ENCODE data around the gene LYVE1. TPM values are rescaled to one million over a fixed set of nuclear protein-coding genes. Genes with fewer than 3 reads are reported as not detected.
A peak's percentile ranks its signal among the peaks of the same experiment; 100 is the strongest.

The LYVE1 gene
- not detected in 2 replicates for total RNA-seq (2014; rRNA removed; shearing (Covaris generic))

DNA sequence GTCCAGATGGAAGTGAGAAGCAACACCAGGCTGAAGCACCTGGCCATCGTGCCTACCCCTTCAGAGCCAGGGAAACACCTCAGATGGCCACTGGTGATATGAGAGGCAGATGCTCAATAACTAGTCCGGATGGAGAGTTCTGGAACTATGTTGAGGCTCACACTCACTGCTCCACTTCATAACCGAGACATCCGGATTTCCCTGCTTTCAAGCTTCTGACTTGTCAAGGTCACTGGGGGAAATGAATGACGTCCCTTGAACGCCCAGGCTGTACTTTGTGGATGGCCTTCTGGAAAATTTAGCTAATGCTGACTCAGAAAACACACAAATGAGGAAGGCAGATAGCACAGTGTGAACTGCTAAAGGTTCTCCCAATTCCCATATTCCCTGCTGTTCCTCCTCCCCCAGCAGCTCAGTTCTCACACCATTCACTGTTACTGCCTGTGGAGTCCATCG lies at the start of gene LYVE1:
Gene LYVE1 (minus strand): TSS at position 180 of the 456 bp plus-strand sequence. CDS start 133 bp downstream, at position 47.
- Histone ChIP-seq H3K27ac (no peak within 1 kb of the TSS), H3K27me3 (replicated peaks) (no peaks in the 10 kb centered on the region), H3K9me3 (replicated peaks) (no peaks in the 10 kb centered on the region), H3K4me3 (no peak within 1 kb of the TSS), H3K4me1 (replicated peaks) (no peaks in the 10 kb centered on the region), H3K36me3 (no peaks in the 10 kb centered on the region)
- DNase-seq (ENCODE audit: low read depth in 1 of 2, low spot score in 2 of 2), result no peak

DNA sequence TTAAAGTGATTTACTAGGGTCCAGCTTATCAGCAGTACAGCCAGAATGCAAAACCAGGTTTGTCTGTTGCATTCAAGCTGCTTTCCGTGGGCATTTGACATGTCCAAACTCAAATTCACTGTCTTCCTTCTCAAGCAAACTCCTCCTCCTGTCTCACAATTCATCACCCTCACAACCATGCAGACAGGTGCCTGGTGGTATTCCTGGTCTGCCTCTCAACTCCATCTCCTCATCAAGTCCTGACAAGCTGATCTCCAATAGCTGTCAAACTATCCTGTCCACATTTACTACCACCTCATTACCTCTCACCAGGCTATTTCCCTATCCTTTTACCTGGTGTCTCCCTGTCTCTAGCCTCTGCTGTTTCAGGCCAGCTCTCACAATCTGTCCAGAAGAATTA lies 49.1 kb upstream of the LYVE1 start:
- H3K27ac ChIP-seq, result no peak overlapping the region
- H3K4me3 ChIP-seq, result no peak overlapping the region
- H3K4me1 ChIP-seq (replicated peaks), result no peaks in the 10 kb centered on the region
- no peaks in the 10 kb centered on the region for H3K9me3 ChIP-seq (replicated peaks)
- DNase-seq (ENCODE audit: low read depth in 1 of 2, low spot score in 2 of 2), result no peak
- no peaks in the 10 kb centered on the region for H3K36me3 ChIP-seq
- H3K27me3 ChIP-seq (replicated peaks), result peaks cover 3% of the 10 kb centered on the region; the same call in 1 of the 2 replicates

DNA sequence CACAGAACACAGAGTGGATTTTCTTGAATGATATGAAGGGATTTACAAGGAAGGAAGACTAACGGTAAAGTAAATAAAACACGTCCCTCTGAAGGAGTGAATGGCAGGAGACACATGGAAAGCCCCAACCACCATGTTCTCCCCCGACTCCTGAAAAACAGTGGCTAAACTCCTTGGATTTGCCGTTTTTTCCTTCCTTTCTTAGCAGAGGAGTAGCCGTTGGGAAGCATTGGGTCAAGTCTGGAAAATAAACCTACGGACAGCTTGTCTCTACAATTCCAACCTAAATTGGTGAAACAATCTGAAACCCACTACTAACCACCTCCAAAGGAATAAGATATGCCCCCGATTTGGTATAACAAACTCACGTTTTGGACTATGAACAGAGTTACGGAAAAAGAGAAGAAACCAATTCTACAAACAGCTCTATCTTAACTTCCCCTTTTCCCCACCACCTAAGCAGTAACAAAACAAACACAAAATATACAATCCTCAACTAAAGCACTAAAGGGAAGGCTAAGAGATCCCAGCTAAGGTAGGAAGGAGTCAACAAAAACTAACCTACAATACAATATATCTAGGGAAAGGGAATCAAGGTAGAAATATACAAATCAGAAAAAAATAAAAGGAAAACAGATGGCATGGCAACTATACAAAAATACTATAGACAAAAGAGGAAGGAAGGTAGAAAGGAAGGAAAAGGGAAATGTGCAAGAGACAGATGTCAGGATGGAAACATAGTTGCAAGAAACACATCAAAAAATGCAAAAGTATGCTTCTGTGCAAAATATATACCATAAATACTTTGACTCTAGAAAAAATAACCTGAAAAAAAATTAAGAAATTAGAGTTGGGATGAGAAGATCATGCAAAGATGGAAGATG lies 43.8 kb upstream of the LYVE1 start:
- Histone ChIP-seq H3K27ac (no peak overlapping the region), H3K36me3 (no peaks in the 10 kb centered on the region), H3K27me3 (replicated peaks) (peaks cover 10% of the 10 kb centered on the region; the same call in 1 of the 2 replicates), H3K9me3 (replicated peaks) (peaks cover 7% of the 10 kb centered on the region), H3K4me1 (replicated peaks) (no peaks in the 10 kb centered on the region), H3K4me3 (no peak overlapping the region)
- DNase-seq (ENCODE audit: low read depth in 1 of 2, low spot score in 2 of 2), result no peak

DNA sequence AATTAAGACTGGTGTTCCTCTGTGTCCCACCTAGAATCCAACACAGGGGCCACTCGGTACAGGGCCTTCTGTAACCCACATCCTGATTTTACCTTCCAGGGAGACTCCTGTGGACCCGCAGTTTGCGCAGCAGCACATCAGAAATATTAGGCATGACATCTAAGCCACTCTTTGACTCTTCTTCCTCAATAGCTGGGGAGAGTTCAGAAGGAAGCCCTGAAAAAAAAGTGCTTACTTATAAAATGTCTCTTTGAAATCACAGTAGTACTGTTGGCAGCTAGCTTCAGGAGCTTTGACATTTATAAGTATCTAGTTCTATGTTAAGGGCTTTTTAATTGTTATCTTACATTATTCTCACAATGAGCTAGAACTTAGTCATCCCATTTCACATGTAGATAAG lies 41.2 kb upstream of the LYVE1 start:
- no peak for DNase-seq (ENCODE audit: low read depth in 1 of 2, low spot score in 2 of 2)
- Histone ChIP-seq H3K27ac (no peak overlapping the region), H3K4me3 (no peak overlapping the region), H3K4me1 (replicated peaks) (peaks cover 13% of the 10 kb centered on the region), H3K27me3 (replicated peaks) (peaks cover 10% of the 10 kb centered on the region; the same call in 1 of the 2 replicates), H3K36me3 (no peaks in the 10 kb centered on the region), H3K9me3 (replicated peaks) (peaks cover 7% of the 10 kb centered on the region)

GRCh38 chr11:10608584-10608983 lies 40.1 kb upstream of the LYVE1 start:
- Histone ChIP-seq H3K36me3 (no peaks in the 10 kb centered on the region), H3K27me3 (replicated peaks) (peaks cover 10% of the 10 kb centered on the region; the same call in 1 of the 2 replicates), H3K4me1 (replicated peaks) (peaks cover 13% of the 10 kb centered on the region), H3K9me3 (replicated peaks) (peaks cover 7% of the 10 kb centered on the region), H3K4me3 (no peak overlapping the region), H3K27ac (no peak overlapping the region)
- no peak for DNase-seq (ENCODE audit: low read depth in 1 of 2, low spot score in 2 of 2)

DNA sequence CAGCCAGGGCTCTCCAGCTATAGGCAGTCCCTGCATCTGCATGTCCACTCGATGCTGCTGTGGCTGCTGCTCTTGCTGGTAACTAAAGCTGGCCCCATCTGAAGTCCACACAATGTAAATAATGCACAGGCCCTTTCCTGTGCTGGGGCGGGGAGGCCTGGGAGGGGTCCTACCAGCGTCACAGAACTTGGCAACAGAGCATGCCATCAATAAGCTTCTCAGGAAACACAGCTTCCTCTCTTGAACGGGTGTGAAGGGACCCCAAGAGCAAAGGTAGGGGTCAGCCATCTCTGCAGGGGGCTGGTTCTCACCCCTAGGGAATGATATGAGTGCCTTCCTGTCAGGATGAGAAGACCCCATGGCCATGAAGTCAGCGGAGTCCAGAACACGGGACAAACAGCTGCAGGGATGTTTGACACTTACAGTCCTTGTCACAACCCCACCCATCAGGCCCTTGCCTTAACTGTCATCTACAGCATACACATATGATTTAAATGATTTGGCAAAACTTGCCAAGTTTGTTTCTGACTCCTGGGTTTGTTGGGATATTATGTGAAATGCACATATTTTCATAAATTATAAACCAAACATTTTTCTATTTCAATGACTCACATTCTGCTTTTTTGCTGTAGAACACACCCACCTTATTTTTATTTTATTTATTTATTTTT lies 39.1 kb upstream of the LYVE1 start:
- peaks cover 8% of the 10 kb centered on the region; the same call in 1 of the 2 replicates for H3K27me3 ChIP-seq (replicated peaks)
- no peak for DNase-seq (ENCODE audit: low read depth in 1 of 2, low spot score in 2 of 2)
- H3K4me1 ChIP-seq (replicated peaks), result peaks cover 13% of the 10 kb centered on the region
- H3K9me3 ChIP-seq (replicated peaks), result peaks cover 7% of the 10 kb centered on the region
- no peak overlapping the region for H3K4me3 ChIP-seq
- no peaks in the 10 kb centered on the region for H3K36me3 ChIP-seq
- H3K27ac ChIP-seq, result no peak overlapping the region

DNA sequence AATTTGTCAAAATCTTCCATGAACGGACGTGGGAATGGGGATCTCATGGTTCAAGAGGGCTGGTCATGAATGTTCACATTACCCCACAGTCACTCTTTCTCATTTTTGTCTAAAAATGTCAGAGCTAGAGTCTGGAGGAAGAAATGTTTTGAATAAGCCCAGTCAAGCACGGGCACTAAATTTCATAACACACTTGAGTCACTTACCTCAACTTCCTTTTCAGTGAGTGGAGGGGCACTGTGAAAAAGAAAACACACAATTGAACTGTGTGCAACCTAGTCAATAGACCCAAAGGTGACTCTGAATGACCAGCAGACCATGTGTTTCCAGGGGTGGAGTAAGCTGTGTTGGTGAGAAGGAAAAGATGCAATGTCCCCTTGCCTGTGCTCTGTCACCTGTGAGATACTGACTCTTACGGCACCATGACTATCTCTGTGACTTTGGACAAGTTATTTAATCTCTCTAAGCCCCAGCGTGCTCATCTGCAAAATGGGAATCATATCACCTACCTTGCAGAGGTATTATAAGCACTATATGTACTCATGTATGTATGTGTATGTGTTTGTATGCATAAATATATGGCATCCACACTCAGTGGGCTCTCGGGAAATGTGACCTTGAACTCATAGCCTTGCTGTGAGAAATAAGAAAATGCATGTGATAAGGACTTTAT lies 38.2 kb upstream of the LYVE1 start:
- no peak for DNase-seq (ENCODE audit: low read depth in 1 of 2, low spot score in 2 of 2)
- peaks cover 3% of the 10 kb centered on the region; the same call in 1 of the 2 replicates for H3K27me3 ChIP-seq (replicated peaks)
- no peak overlapping the region for H3K4me3 ChIP-seq
- peaks cover 7% of the 10 kb centered on the region for H3K9me3 ChIP-seq (replicated peaks)
- peaks cover 13% of the 10 kb centered on the region for H3K4me1 ChIP-seq (replicated peaks)
- no peaks in the 10 kb centered on the region for H3K36me3 ChIP-seq
- peak overlapping the region; percentile 49 for H3K27ac ChIP-seq

DNA sequence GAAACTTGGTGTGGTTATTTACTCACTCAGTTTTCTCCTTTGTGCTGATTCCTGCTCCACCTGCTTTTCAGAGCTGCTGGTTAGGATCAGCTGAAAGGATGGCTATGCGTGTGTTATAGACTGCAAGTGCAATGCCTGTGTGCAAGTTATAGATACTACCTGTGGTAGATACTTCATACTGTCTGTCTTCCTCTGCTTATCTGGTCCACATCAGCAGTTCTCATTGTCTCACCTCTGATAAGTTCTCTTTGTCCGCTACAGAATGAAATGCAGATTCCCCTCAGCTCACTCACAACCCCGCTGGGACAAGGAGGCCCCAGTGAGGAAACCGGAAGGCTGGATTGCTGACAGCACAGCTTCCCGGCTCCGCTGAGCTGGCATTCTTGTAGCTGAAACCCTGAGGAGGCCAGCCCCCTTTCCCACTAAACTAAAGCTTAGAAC lies 37.5 kb upstream of the LYVE1 start:
- no peak overlapping the region for H3K4me3 ChIP-seq
- no peaks in the 10 kb centered on the region for H3K36me3 ChIP-seq
- DNase-seq (ENCODE audit: low read depth in 1 of 2, low spot score in 2 of 2), result peak; percentile 37 to 67
- H3K27ac ChIP-seq, result peak overlapping the region; percentile 49; the same call in 1 of the 2 replicates
- H3K27me3 ChIP-seq (replicated peaks), result no peaks in the 10 kb centered on the region
- peaks cover 4% of the 10 kb centered on the region for H3K9me3 ChIP-seq (replicated peaks)
- H3K4me1 ChIP-seq (replicated peaks), result peaks cover 13% of the 10 kb centered on the region

- Histone ChIP-seq H3K4me3 (no peak overlapping the region), H3K9me3 (replicated peaks) (no peaks in the 10 kb centered on the region), H3K36me3 (no peaks in the 10 kb centered on the region), H3K4me1 (replicated peaks) (peaks cover 14% of the 10 kb centered on the region), H3K27ac (no peak overlapping the region), H3K27me3 (replicated peaks) (no peaks in the 10 kb centered on the region)
- DNase-seq (ENCODE audit: low read depth in 1 of 2, low spot score in 2 of 2), result no peak
These were observed 36.3 kb upstream of the LYVE1 start for GRCh38 chr11:10604798-10605197.

- DNase-seq (ENCODE audit: low read depth in 1 of 2, low spot score in 2 of 2), result no peak
- Histone ChIP-seq H3K4me1 (replicated peaks) (peaks cover 17% of the 10 kb centered on the region), H3K9me3 (replicated peaks) (no peaks in the 10 kb centered on the region), H3K36me3 (no peaks in the 10 kb centered on the region), H3K27me3 (replicated peaks) (no peaks in the 10 kb centered on the region), H3K27ac (no peak overlapping the region), H3K4me3 (no peak overlapping the region)
These were observed 35.9 kb upstream of the LYVE1 start for GRCh38 chr11:10604340-10604748.

DNA sequence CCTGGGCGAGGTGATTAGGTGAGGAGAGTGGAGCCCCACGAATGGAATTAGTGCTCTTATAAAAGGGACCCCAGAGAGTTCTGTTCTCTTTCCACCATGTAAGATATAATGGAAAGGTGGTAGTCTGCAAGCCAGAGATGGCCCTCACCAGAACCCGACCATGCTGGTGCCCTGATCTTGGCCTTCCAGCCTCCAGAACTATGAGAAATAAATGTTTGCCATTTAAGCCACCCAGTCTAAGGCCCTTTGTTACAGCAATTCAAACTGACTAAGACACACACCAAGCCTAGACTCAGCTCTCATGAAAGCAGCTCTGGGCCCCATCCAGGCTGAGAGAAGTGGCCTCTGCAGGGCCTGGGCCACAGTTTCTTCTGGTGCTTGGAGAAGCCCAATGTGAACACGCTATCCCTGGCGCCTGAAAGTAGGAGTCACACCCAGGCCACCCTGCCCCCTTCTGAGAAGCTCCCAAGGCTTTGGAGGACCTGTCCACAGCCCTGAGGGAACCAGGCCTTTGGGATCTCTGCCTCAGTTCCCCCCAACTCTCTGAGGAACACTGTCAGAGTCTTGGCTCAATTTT lies 35.3 kb upstream of the LYVE1 start:
- Histone ChIP-seq H3K27me3 (replicated peaks) (no peaks in the 10 kb centered on the region), H3K4me1 (replicated peaks) (peaks cover 17% of the 10 kb centered on the region), H3K4me3 (no peak overlapping the region), H3K9me3 (replicated peaks) (no peaks in the 10 kb centered on the region), H3K36me3 (no peaks in the 10 kb centered on the region), H3K27ac (no peak overlapping the region)
- DNase-seq (ENCODE audit: low read depth in 1 of 2, low spot score in 2 of 2), result no peak

- H3K27ac ChIP-seq, result no peak overlapping the region
- H3K4me1 ChIP-seq (replicated peaks), result peaks cover 17% of the 10 kb centered on the region
- H3K27me3 ChIP-seq (replicated peaks), result no peaks in the 10 kb centered on the region
- no peak for DNase-seq (ENCODE audit: low read depth in 1 of 2, low spot score in 2 of 2)
- no peak overlapping the region for H3K4me3 ChIP-seq
- no peaks in the 10 kb centered on the region for H3K9me3 ChIP-seq (replicated peaks)
- H3K36me3 ChIP-seq, result no peaks in the 10 kb centered on the region
These were observed 34.5 kb upstream of the LYVE1 start for GRCh38 chr11:10602945-10603344.

- H3K9me3 ChIP-seq (replicated peaks), result no peaks in the 10 kb centered on the region
- H3K27me3 ChIP-seq (replicated peaks), result no peaks in the 10 kb centered on the region
- H3K27ac ChIP-seq, result no peak overlapping the region
- DNase-seq (ENCODE audit: low read depth in 1 of 2, low spot score in 2 of 2), result no peak
- no peak overlapping the region for H3K4me3 ChIP-seq
- no peaks in the 10 kb centered on the region for H3K36me3 ChIP-seq
- peaks cover 17% of the 10 kb centered on the region for H3K4me1 ChIP-seq (replicated peaks)
These were observed 33.9 kb upstream of the LYVE1 start for GRCh38 chr11:10602366-10602765.

Data from SJSA1 (cell line).